ENCODE data around the gene BMP2. TPM values are rescaled to one million over a fixed set of nuclear protein-coding genes. Genes with fewer than 3 reads are reported as not detected.

BMP2 gene
- 1 to 10 TPM; 1.6 to 4.3 (median 2.9) TPM for total RNA-seq

- in situ Hi-C loops (cut with MboI; ENCODE audit: low sequenced_read_pairs in 4 of 4) (loop anchor here in 3 of 4 donors (25.0 kb wide), 1 partner anchor 520 kb away; no protein-coding TSS in a partner anchor), intact Hi-C loops (cut with DNase I; ENCODE audit: low total_unique reads) (loop anchor here (5.0 to 10.0 kb wide), 3 partner anchors 133 to 1087 kb away; no protein-coding TSS in a partner anchor)
- DNase-seq (peak in 1 of 2 donors; percentile 25), ATAC-seq (peak; percentile 73 to 74)
- no peaks in the 10 kb centered on the region for H3K36me3 ChIP-seq
- H3K27me3 ChIP-seq = peaks cover 3 to 16% (median 15%) of the 10 kb centered on the region in 3 donors
- H3K27ac ChIP-seq = peak within 1 kb of the TSS; percentile 53 to 71 (median 60)
- peak within 1 kb of the TSS; percentile 60 to 75 (median 69) for H3K4me3 ChIP-seq
- peaks cover 0 to 15% of the 10 kb centered on the region in 2 donors for H3K4me1 ChIP-seq
- no peaks in the 10 kb centered on the region for H3K9me3 ChIP-seq
- peak; percentile 12 to 26 for TF ChIP-seq POLR2A (IDR thresholded peaks at IDR 0.05)
- TF ChIP-seq CTCF (IDR thresholded peaks at IDR 0.05 in 4 of 5, conservative IDR thresholded peaks at IDR 0.05 in 1 of 5) = no peak
Measured at GRCh38 chr20:6767536-6768227, at the start of gene BMP2. TSS of gene BMP2 (plus strand) at chr20:6767686. CDS start at chr20:6770127, 2,441 bp downstream.

GRCh38 chr20:6718662-6719368, 48.7 kb upstream of the BMP2 start:
- in situ Hi-C loops (cut with MboI; ENCODE audit: low sequenced_read_pairs in 4 of 4) = no loop called here
- no peaks in the 10 kb centered on the region for H3K9me3 ChIP-seq
- no peaks in the 10 kb centered on the region for H3K27me3 ChIP-seq
- intact Hi-C loops (cut with DNase I; ENCODE audit: low total_unique reads) = no loop called here
- no peak overlapping the region for H3K27ac ChIP-seq
- ATAC-seq (no peak), DNase-seq (no peak)
- TF ChIP-seq POLR2A (IDR thresholded peaks at IDR 0.05) (no peak), CTCF (IDR thresholded peaks at IDR 0.05 in 4 of 5, conservative IDR thresholded peaks at IDR 0.05 in 1 of 5) (no peak)
- no peaks in the 10 kb centered on the region for H3K36me3 ChIP-seq
- H3K4me1 ChIP-seq = no peaks in the 10 kb centered on the region
- H3K4me3 ChIP-seq = no peak overlapping the region

GRCh38 chr20:6719369-6719721, 48.1 kb upstream of the BMP2 start:
- in situ Hi-C loops (cut with MboI; ENCODE audit: low sequenced_read_pairs in 4 of 4) = no loop called here
- ATAC-seq (no peak), DNase-seq (no peak)

GRCh38 chr20:6726761-6727160, 40.7 kb upstream of the BMP2 start:
- intact Hi-C loops (cut with DNase I; ENCODE audit: low total_unique reads) (no loop called here), in situ Hi-C loops (cut with MboI; ENCODE audit: low sequenced_read_pairs in 4 of 4) (no loop called here)
- Histone ChIP-seq H3K27ac (no peak overlapping the region), H3K4me1 (no peaks in the 10 kb centered on the region), H3K27me3 (no peaks in the 10 kb centered on the region), H3K36me3 (no peaks in the 10 kb centered on the region), H3K4me3 (no peak overlapping the region), H3K9me3 (no peaks in the 10 kb centered on the region)
- TF ChIP-seq CTCF (IDR thresholded peaks at IDR 0.05 in 4 of 5, conservative IDR thresholded peaks at IDR 0.05 in 1 of 5) (no peak), POLR2A (IDR thresholded peaks at IDR 0.05) (no peak)
- ATAC-seq (no peak), DNase-seq (no peak)

More at GRCh38 chr20:6719369-6719721, 48.1 kb upstream of the BMP2 start:
- no peak overlapping the region for H3K4me3 ChIP-seq
- no peaks in the 10 kb centered on the region for H3K4me1 ChIP-seq
- H3K9me3 ChIP-seq = no peaks in the 10 kb centered on the region
- no peak overlapping the region for H3K27ac ChIP-seq
- intact Hi-C loops (cut with DNase I; ENCODE audit: low total_unique reads) = no loop called here
- H3K27me3 ChIP-seq = no peaks in the 10 kb centered on the region
- H3K36me3 ChIP-seq = no peaks in the 10 kb centered on the region
- TF ChIP-seq POLR2A (IDR thresholded peaks at IDR 0.05) (no peak), CTCF (IDR thresholded peaks at IDR 0.05 in 4 of 5, conservative IDR thresholded peaks at IDR 0.05 in 1 of 5) (no peak)

All from gastrocnemius medialis (tissue), 4 donors.